ENCODE results near the gene AFAP1L2.
"Not testable (repeated sequence)": the region's sequence is repeated elsewhere in the genome, so short reads cannot be mapped to it uniquely, and the experiment has no call there.

The AFAP1L2 gene

DNA sequence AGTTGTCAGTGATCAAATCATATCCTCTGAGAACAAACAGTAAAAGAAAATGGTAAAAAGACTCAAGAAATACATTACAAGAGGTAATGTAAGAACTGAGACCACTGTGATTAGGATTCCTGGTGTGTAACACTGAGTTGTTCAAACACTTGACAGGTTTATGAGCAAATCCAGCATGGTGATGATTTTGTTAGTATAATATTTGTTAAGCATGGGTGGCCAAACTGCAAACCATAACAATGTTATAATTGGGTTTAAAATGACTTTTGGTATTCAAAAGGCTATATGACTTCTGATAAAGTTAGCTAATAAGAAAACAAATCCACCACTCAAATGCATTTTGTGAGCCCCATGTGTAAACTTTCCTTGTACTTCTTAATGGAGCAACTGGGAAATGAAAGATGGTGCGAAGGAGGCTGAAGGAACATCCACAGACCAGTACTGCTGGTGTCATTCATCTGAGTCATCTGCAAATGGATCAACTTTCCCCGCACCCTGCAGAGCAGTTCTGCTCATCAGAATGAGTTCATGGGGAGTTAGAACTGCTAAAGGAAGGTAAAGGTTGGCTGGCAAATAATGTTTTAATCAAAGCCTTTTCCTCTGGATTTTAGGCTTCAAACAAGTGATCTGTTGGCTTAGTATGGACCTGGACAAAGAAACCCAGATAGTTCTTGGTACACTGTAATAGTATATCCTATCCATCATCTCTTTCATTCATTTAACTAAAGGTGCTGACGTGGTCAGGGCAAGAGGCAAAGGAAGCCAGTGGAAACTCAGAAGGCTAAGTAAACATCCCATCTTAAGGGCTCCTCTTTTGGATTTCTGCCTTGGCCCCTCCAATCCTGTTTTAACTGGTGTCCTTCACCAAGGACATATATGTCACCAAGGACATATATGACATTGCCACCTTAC lies 45.0 kb downstream of the AFAP1L2 start:
- FAIRE-seq = no peak

DNA sequence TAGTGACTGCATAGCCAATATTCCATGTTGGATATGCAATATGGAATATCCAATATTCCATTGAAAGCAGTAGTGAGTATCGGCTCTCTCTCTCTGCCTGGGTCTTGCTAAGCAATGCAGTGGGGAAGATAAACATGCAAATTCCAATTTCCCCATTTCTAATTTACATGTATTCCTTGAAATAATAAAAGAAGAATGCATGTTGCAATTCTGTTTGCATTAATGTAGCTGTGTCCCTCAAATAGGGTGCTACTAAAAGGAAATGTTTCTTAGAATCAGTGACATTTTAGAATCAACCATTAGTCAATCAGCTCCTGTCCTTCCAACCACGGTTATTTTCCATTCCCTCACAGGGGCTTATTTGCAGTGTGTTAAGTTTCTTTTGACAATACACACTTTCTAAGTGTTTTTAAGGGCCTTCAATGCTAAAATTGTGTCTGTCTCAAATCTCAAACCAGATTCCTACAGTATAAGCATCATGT lies 46.7 kb downstream of the AFAP1L2 start:
- FAIRE-seq = no peak

DNA sequence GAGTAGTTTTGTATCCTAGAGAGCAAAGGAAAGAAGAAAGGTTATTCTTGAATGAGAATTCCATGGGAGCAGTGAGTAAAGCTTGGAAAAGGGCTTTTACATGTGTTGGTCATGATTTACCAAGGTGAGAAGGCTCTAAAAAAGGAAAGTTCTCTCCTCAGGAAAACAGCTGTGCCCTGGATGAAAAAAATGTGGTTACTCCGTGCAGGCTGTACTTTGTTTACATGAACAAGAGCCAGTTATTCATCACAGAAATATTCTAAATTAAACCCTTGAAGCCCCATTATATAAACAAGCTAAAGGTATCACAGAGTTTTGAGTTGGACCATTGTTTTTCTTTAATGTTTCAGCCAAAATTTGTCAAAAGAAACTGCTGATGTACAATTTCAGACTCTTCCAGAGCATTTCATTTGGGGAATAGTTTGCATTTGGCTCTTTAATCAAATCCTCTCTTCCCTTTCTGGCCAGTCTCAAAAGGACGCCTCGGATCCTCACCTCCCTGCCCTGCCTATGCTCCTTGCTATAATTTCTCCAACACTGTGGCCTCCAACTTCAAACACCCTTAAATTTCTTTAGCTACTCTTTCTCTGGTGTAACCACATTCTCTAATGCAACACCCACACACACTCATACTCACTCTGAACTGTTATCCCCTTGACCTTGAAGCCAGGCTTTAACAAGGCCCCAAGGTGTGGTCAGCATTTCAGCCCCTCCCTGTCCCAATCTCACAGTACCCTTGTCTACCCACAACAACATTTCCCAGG lies 47.4 kb downstream of the AFAP1L2 start:
- no peak for FAIRE-seq

DNA sequence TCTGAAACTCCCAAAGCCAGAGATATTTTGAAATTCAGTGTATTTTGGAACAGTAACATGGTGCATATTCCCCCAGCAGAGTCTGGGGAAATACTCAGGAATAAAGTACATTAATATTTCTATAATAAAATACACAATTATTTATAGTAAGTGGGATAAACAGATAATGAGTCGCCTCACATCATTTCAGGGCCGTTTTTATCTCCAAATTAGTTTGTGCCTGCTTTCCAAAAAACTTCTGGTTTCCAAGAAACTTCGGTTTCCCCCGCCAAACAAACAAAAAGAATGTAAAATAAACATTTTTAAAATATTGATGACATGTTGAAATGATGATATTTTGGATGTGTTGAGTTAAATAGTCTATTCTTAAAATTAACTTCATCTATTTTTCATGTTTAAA lies 48.2 kb downstream of the AFAP1L2 start:
- peak; percentile 46 for FAIRE-seq

DNA sequence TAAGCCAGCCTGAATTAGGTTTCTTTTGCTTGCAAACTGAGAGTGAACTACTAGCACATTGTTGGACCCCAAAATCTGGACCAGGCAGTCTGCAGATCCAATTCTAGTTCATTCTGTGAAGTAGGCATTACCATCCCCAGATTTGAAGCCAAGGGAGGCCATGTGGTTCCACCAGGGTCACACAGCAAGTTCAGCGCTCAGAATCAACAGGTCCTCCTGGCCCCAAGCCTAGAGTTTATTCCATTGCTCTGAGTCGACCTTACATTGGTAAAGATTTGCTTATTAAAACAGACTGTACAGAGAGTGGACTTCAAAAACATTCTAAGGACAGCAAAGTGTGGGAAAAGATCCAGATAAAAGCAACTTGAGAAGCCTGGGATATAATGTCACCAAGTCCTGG lies 50.9 kb downstream of the AFAP1L2 start:
- no peak for FAIRE-seq

DNA sequence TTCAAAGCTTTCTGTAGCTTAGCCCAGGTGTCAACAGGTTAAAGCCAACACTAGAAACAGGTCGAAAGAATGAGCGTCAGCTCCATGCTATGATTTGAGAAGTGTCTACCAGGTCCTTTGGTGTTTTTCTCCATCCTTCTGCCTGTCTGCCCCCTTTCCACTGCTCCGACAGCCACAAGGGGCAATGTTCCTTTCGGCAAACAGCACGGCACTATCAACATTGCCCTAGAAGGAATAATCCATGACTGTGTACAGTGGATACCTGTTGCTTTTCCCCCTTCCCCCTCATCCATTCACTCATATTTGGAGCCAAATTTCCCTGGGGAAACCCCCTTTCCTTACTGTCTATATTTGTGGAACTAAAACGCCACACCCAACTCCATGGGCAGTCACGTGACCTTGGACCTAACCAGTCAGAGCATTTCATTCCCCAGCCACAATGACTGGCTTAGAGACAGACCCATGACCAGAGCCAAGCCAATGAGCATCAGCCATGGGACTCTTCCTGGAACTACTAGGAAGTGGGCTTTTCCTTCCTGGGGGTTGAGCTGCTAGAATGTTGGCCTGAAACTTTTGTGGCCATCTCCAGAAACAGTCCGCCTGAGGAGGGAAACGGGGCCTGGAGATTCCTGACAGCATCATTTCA lies 51.5 kb downstream of the AFAP1L2 start:
- FAIRE-seq = no peak

DNA sequence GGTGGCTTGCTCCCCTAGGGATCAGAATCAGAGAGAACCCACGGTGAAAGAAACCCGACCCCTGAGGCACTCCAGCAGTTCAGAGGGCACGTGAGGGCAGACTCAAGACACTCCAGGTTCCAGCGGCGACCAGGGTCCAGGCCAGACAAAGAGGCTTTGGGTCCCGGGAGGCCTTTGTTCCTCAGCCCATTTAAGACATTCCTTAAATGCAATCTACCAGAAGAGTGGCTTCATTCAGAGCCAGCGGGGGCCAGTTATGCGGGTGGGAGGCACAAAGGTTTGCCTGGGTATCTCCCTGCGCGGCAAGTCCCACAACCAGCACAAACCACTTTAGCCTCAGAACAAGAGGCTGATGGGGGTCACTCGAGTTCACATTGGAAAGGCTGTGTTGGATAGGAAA lies 53.6 kb downstream of the AFAP1L2 start:
- FAIRE-seq = no peak

DNA sequence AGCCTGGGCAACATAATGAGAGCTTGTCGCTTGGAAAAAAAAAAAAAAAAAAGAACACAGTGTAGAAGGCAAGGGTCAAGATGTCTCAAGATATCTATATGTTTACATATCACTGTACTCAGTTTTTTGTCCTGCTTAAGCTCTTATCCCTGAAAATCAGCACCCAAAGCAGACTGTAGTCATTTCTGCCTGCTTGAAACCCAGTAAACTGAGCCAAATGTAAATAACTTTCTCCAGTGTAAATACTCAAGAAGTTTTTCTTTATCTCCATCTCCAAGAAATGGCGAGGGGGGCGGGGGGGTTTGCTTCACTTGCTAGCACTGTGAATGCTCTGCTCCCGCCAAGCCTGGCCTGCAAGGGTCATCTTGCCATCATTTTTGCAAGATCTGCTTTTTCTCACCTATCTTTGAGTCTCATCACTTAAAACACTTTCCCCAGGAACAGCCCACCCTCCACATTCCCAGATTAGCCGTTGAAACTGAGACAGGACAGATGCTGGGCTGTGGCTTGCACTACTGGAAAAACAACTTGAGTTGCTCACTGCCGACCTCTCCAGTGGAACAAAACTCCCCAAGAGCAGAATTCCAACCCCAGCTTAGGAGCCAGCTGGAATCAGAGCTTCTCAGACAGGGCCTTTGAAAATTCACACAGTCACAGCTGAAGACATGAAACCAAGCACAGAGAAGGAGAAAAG lies 54.6 kb downstream of the AFAP1L2 start:
- no peak for FAIRE-seq

DNA sequence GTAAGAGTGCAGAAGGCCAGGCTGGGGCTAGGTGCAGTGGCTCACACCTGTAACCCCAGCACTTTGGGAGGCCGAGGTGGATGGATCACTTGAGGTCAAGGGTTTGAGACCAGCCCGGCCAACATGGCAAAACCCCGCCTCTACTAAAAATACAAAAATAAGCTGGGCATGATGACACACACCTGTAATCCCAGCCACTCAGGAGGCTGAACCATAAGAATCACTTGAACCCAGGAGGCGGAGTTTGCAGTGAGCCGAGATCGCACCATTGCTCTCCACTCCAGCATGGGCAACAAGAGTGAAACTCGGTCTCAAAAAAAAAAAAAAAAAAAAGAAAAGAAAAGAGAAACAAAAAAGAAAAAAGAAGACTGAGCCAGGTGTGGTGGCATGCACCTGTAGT lies 55.2 kb downstream of the AFAP1L2 start:
- FAIRE-seq = not testable (repeated sequence)

DNA sequence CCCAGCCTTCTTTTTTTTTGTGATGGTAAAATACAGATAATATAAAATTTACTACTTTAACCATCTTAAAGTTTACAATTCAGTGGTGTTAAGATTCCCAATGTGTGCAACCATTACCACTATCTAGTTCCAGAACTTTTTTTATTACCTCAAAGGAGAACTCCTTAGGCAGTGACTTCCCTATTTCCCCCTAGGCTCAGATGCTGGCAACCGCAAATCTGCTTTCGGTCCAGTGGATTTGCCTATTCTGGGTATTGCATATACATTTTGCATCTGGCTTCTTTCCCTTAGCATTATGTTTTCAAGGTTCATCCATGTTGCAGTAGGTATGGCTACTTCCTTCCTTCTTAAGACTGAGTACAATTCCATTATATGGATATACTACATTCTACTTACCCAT lies 56.5 kb downstream of the AFAP1L2 start:
- no peak for FAIRE-seq

DNA sequence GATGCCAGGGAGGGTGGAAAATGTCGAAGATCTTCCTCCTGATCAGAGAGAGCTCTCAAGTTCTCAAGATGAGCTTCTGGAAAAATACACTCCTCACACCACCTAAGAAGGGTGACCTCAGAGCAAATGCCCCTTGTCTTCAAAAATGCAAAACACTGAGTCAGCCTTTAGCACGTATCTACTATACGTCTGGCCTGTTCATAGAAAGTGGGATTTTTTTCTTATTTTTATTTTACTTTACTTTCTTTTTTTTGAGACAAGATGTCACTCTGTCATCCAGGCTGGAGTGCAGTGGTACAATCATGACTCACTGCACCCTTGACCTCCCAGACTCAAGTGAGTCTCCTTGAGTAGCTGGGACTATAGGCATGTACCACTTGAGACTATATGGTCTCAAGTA lies 57.1 kb downstream of the AFAP1L2 start:
- no peak for FAIRE-seq

DNA sequence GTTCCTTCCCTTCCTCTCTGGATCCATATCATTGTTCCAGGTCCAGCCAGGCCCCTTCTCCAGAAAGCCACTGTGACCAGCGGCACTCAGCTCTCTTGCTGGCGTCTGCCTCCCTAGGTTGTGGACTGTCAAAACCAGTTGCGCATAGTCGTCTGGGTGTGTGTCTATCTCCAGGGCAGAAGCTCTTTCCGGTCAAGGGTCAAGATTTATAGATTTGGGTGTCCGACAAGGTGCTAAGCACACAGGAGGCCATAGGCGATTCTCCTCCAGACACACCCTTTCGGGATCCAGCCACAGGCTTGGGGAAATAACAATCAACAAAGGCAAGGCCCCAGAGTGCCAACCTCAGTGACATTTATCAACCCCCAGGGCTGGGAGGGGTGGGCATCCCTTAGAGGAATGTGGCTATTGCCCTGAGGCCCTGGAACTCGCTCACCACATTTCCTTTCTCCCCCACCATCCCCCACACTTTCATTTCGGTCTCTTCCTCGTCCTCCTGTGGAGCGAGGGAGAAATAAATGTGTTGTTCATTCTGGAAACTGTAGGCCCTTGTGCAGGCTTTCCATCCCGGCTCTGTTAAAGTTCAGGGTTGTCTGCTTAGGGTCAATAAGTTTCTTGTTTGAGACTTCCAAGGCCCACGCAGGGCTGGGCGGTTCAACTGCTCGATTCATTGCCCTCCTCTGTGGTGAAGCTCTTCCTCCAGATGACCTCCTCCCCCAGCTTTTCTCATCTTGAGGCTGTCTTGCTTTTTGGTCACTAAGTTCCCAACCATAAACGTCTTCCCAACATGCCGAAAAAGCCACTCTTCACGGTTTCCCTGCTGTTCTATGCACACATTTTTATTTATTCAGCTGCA lies 57.9 kb downstream of the AFAP1L2 start:
- FAIRE-seq = no peak

DNA sequence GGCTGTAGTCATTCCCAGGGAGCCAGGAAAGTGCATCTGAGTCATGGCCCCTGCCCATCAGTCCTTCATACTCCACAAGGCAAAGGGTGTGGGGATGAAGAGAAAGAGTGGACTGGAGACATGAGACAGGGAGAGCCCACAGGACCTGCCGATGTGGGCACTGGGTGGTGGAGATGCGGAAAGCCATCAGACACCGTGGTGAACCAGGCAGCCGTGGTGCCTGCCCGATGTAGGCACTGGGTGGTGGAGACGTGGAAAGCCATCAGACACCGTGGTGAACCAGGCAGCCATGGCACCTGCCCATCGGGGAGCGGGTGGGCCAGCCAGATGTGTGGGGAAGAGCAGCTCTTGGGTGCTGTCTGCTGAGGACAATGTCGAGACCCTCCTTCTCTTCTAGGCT lies 58.6 kb downstream of the AFAP1L2 start:
- no peak for FAIRE-seq

DNA sequence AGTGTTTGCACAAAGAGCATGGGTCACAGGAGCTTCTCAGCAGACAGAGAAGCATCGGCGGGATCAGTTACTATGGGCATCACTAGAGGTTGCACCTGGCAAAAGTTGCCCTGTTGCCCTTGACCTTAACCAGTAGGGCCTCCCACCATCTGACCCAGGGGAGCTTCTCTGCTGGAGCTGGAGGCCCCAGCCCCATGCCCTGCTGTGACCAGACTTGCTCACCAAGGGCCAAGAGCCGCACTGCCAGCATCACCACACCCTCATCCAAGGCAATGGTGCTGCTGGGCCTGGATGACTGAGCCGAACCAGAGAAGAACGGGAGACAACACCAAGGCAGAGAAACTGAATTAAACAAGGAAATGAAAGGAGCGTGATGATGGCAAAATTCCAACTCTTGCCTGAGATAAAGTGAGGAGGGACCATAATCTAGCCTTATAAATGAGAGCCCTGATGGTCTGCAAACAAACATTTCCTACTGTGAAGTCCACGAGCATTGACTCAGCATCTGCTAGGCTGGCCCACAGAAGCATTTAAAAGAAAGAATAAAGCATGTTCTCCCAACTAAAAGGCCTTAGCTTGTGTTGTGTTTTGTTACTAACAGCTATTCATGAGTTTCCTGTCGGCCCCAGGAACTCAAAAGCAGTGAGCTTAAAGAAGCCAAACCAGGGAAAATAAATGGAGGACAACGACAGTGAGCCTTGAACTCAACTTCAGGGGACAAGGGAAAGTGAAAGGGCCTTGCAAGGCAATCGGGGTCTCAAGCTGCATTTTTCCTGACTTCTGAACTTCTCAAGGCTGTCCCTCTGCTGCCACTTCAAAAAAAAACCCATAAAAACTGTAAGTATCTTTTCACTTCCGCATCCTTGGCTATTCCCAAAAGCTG lies 60.4 kb downstream of the AFAP1L2 start:
- no peak for FAIRE-seq

DNA sequence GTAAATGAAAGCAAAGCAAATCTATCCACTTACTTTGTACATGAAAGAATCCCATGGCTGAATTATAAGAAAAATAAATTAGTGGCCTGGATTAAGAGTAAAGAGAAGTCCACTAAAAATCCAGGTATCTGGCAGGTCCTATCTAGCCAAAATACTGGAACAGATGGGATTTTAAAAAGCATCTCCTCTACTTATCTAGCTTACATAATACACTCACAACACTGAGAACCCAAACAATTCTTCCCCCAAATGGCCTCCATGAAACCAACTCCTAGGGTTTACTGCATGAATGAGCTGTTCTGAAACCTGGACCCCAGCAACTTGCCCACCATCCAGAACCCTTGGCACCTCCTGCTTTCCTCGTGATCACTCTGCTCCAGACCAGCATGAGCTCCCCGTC lies 61.3 kb downstream of the AFAP1L2 start:
- FAIRE-seq = no peak

DNA sequence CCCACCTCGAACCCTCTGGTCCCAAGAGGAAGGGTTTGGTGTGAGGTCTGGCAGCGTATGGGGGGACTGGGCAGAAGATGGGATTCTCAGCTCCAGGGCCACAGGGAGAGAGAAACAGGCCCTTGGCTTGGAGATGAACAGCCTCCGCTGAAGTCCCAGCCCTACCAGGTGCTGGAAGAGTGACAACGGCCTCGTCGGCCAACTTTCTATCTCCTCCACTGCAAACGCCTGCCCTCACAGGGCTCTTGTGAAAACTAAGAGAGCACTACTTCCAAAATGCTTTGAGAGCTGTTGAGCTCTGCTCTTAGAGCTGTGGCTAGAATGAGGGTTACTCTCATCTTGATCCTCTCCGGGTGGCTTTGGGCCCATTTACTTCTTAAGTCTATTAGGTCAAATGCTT lies 63.5 kb downstream of the AFAP1L2 start:
- no peak for FAIRE-seq

DNA sequence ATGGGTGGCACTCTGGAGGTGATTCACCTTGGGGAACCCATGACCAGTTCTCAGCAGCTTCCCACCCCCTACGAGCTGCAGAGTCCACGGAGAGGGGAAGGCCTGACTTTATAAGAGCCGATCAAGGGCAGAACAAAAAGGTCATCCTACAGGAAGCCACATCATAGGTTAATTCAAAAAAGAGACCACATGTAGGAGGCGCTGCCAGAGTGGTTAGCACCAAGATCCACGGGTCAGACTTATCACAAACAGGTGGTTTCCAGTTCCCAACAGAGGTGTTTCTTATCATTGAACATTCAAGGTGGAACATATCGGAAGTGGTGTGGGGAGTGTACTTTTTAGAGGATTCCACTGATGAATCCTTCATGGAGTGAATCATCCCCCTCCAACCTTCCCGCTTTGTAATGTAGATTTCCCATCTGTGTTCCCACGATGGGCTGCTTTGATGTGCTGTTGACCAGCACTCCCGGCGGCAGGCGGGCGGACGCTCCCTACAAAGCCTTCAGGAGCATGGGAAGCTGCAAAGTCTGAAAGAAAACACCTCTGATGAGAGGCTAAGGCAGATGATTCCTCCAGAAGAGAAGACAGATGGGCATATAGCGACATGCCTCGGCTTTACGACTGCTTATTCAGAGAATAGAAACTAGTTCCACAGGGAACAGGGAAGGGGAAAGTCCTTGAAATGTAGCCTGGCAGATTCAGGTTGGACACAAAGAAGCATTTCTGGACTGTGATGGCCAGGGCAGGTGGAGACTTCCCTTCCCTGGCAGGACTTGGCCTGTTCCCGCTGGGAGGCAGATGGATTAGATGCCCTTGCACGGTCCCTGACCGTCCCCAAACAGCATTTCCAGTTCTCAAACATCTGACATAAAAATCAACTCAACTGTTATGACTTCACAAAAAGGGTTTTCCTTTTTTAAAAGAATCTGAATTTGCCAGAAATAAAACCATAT lies 66.5 kb downstream of the AFAP1L2 start:
- FAIRE-seq = no peak

DNA sequence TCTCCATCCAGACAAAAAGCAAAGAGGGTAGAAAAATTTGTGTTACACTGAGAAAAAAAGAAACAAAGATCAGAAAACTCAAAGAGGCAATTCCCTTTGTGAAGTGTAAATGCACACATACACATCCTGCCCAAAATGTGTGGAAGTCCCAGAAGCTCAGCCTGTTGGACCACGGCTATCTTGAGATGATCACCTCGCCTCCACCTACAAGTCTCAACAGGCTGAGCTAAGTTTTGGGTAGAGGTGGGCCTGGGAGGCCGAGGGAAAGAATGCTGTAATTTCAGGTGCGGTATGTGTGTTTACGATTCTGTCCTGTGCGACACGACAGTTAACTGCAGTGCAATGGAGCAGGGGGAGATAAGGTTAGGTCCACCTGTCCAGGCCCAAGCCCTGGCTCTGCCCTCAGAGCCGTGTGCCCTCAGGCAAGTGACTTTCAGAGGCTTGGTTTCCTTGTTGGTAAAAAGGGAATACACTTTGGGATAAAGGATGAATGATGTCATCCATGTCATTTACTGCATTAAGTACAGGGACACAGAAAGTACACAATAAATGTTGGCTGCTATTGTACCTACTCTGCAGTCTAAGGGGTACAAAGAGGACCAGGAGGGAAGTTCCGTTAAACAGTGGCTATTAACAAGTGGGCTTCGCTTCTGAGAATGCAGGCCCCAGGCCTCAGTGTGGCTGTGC lies 67.3 kb downstream of the AFAP1L2 start:
- no peak for FAIRE-seq

DNA sequence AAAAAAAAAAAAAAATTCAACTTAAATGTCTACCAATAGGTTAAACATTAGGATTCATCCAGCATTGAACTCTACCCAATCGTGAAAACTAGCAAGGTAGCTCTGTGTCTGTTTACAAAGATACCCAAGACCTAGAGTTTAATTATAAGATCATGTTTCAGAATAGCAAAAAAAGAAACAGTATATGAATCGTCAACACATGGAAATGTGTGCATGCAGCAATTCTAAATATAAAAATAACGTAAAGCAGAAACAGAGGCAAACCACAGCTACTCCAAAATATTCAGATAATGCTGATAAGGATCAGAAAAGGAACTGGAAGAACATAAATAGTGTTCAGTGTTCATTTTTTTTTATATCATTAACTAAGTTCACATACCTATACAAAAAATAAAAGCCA lies 68.7 kb downstream of the AFAP1L2 start:
- FAIRE-seq = no peak

Measured in A204.1 (cell line).